Stomach (tissue), 9 donors: ENCODE results near the gene KLHDC8A. TPM values are rescaled to one million over a fixed set of nuclear protein-coding genes. Genes with fewer than 3 reads are reported as not detected.
A peak's percentile ranks its signal among the peaks of the same experiment; 100 is the strongest.
"Not testable (repeated sequence)": the region's sequence is repeated elsewhere in the genome, so short reads cannot be mapped to it uniquely, and the experiment has no call there.

ENCODE experiments used
- DNase-seq, 2 donors: peaks; one replicate each; pipeline versions ENCODE4 v3.0.0 to v3.0.0-alpha.2; 2013 to 2019
- H3K27ac ChIP-seq, 5 donors: fragments of 200-600 bp in 4 of 5; sonication (generic) in 4 of 5; one replicate each; pipeline ENCODE4 v1.5.1; 2013 to 2019; ENCODE audit warnings: mild to moderate bottlenecking in 1 of 5, moderate library complexity in 1 of 5
- H3K27me3 ChIP-seq, 3 donors: fragments of 200-600 bp; sonication (generic); one replicate each; pipeline ENCODE4 v1.5.1; 2017 to 2019; ENCODE audit warnings: mixed run types in 1 of 3
- H3K36me3 ChIP-seq, 4 donors: fragments of 200-600 bp; sonication (generic); 1 replicate in 3 of 4; 2 replicates in 1 of 4; pipeline ENCODE4 v1.5.1; 2016 to 2019
- H3K4me1 ChIP-seq, 4 donors: fragments of 200-600 bp; sonication (generic); one replicate each; pipeline ENCODE4 v1.5.1; 2016 to 2019
- H3K4me3 ChIP-seq, 4 donors: fragments of 200-600 bp; sonication (generic) in 3 of 4; one replicate each; pipeline ENCODE4 v1.5.1; 2016 to 2019; ENCODE audit warnings: mild to moderate bottlenecking in 1 of 4
- H3K9me3 ChIP-seq, 4 donors: fragments of 200-600 bp; sonication (generic); one replicate each; pipeline ENCODE4 v1.5.1; 2016 to 2019
- CTCF ChIP-seq, 7 experiments: fragments of 450-650 bp in 4 of 7; fragments of 200-600 bp in 3 of 7; sonication (generic) in 3 of 7; IDR thresholded peaks; one replicate each; pipeline ENCODE4 v1.5.1; 2016 to 2019; ENCODE audit warnings: antibody characterized with exemption in 7 of 7, control low read depth in 2 of 7, mild to moderate bottlenecking in 1 of 7
- EP300 ChIP-seq: sonication (generic); formaldehyde crosslinking; IDR thresholded peaks from one replicate; pipeline ENCODE4 v1.6.1; 2017; ENCODE audit warnings: antibody characterized with exemption
- POLR2A ChIP-seq, 4 donors: fragments of 450-650 bp; IDR thresholded peaks; one replicate each; pipeline ENCODE4 v1.6.1; 2016; ENCODE audit warnings: antibody characterized with exemption in 4 of 4, control low read depth in 2 of 4, mild to moderate bottlenecking in 1 of 4, moderate library complexity in 1 of 4
- POLR2AphosphoS5 ChIP-seq, 3 donors: sonication (generic); formaldehyde crosslinking; IDR thresholded peaks; one replicate each; pipeline ENCODE4 v1.6.1; 2016; ENCODE audit warnings: antibody characterized with exemption in 3 of 3
- WGBS, 5 donors: extraction: QIAGEN DNeasy Blood & Tissue Kit in 3 of 5; methylation state at CpG; one replicate each; pipeline versions ENCODE4 v1.1.5 to v1.1.7; 2013 to 2018; 5-methylcytosine and 5-hydroxymethylcytosine counted together
- intact Hi-C: fragments of 100-400 bp; cut with DNase I; formaldehyde crosslinking; loops from one replicate; pipeline ENCODE4 v1.15.1; 2023; ENCODE audit warnings: low total_unique reads
- polyA plus RNA-seq, 3 donors: library from polyadenylated mRNA; stranded (reverse); fragments of 200-250 nt; gene quantifications; one replicate each; pipeline ENCODE4 v1.2.3, GENCODE V29; 2013
- total RNA-seq, 5 donors: library from RNA; depleted of rRNA; stranded (reverse); fragments of >200 nt; gene quantifications; one replicate each; pipeline versions ENCODE4 v1.1.0 to v1.2.3, GENCODE V29; 2014 to 2016
- donor health status: healthy with polysubstance abuse.
- donor health status: Bipolar disorder and iron deficiency.
- donor health status: healthy.

The KLHDC8A gene
- total and polyA plus RNA-seq, 8 donors: 0.72 to 6.9 (median 2.8) TPM; not detected in 2

GRCh38 chr1:205370780-205371179 is 14.1 kb upstream of the KLHDC8A start:
- TF ChIP-seq POLR2AphosphoS5 (IDR thresholded peaks at IDR 0.05) (peak in 2 of 3 donors; percentile 32 to 57), EP300 (no peak)
- peak in 1 of 2 donors; percentile 74 for DNase-seq
- Histone ChIP-seq H3K9me3 (no peaks in the 10 kb centered on the region), H3K27me3 (peaks cover 0 to 22% (median 0%) of the 10 kb centered on the region in 3 donors), H3K4me1 (peaks cover 27 to 69% (median 62%) of the 10 kb centered on the region in 4 donors), H3K27ac (no peak overlapping the region), H3K36me3 (no peaks in the 10 kb centered on the region), H3K4me3 (no peak overlapping the region)
- intact Hi-C loops: no loop called here

GRCh38 chr1:205369701-205370123 is 13.0 kb upstream of the KLHDC8A start:
- H3K4me3 ChIP-seq: no peak overlapping the region
- DNase-seq: peak in 1 of 2 donors; percentile 46
- TF ChIP-seq POLR2A (IDR thresholded peaks at IDR 0.05): no peak
- TF ChIP-seq CTCF (IDR thresholded peaks at IDR 0.05): no peak
- TF ChIP-seq EP300: no peak
- no peak for TF ChIP-seq POLR2AphosphoS5 (IDR thresholded peaks at IDR 0.05)
- H3K4me1 ChIP-seq: peaks cover 24 to 70% (median 60%) of the 10 kb centered on the region in 4 donors
- no peaks in the 10 kb centered on the region for H3K36me3 ChIP-seq
- H3K27ac ChIP-seq: no peak overlapping the region
- H3K9me3 ChIP-seq: no peaks in the 10 kb centered on the region
- WGBS, 5 donors: 40 to 53% (median 44%) methylated on average over 3 of the region's 3 CpGs
- H3K27me3 ChIP-seq: peaks cover 0 to 14% (median 0%) of the 10 kb centered on the region in 3 donors
- intact Hi-C loops: no loop called here

GRCh38 chr1:205368478-205368877 is 11.8 kb upstream of the KLHDC8A start:
- peaks cover 0 to 6% (median 0%) of the 10 kb centered on the region in 3 donors for H3K27me3 ChIP-seq
- H3K4me1 ChIP-seq: peaks cover 19 to 58% (median 48%) of the 10 kb centered on the region in 4 donors
- no peak overlapping the region for H3K27ac ChIP-seq
- 94 to 96% (median 94%) methylated on average over 6 of the region's 6 CpGs for WGBS, 5 donors
- no peaks in the 10 kb centered on the region for H3K9me3 ChIP-seq
- no peaks in the 10 kb centered on the region for H3K36me3 ChIP-seq
- TF ChIP-seq POLR2AphosphoS5 (IDR thresholded peaks at IDR 0.05) (no peak), EP300 (no peak), CTCF (IDR thresholded peaks at IDR 0.05) (no peak), POLR2A (IDR thresholded peaks at IDR 0.05) (no peak)
- H3K4me3 ChIP-seq: no peak overlapping the region
- DNase-seq: no peak
- intact Hi-C loops: no loop called here

- Histone ChIP-seq H3K27ac (peak overlapping the region in 4 of 5 donors; percentile 2 to 52 (median 34)), H3K9me3 (no peaks in the 10 kb centered on the region), H3K27me3 (no peaks in the 10 kb centered on the region), H3K4me1 (peaks cover 9 to 34% (median 30%) of the 10 kb centered on the region in 4 donors), H3K4me3 (no peak overlapping the region), H3K36me3 (no peaks in the 10 kb centered on the region)
- no peak for TF ChIP-seq CTCF (IDR thresholded peaks at IDR 0.05)
- TF ChIP-seq POLR2A (IDR thresholded peaks at IDR 0.05): no peak
- no peak for TF ChIP-seq EP300
- no peak for TF ChIP-seq POLR2AphosphoS5 (IDR thresholded peaks at IDR 0.05)
- intact Hi-C loops: no loop called here
- peak in 1 of 2 donors; percentile 90 for DNase-seq
- WGBS, 5 donors: 19 to 29% (median 25%) methylated on average over 8 of the region's 8 CpGs
Measured at GRCh38 chr1:205365945-205366463, 9.3 kb upstream of the KLHDC8A start.

- WGBS, 5 donors: 84 to 91% (median 88%) methylated on average over 8 of the region's 8 CpGs
- DNase-seq, H3K4me3 ChIP-seq, H3K36me3 ChIP-seq, intact Hi-C loops, H3K9me3 ChIP-seq, H3K27ac ChIP-seq, H3K27me3 ChIP-seq: not testable (repeated sequence)
- H3K4me1 ChIP-seq: peaks cover 9 to 30% (median 22%) of the 10 kb centered on the region in 4 donors
Measured at GRCh38 chr1:205365086-205365485, 8.4 kb upstream of the KLHDC8A start.
